Glomerular endothelial cell (primary cell): ENCODE results near the gene XYLT1. TPM values are rescaled to one million over a fixed set of nuclear protein-coding genes. Genes with fewer than 3 reads are reported as not detected.
"Not testable (repeated sequence)": the region's sequence is repeated elsewhere in the genome, so short reads cannot be mapped to it uniquely, and the experiment has no call there.

Experiments used
- DNase-seq: peaks from one replicate; pipeline ENCODE4 v3.0.0-alpha.2; 2011; ENCODE audit warnings: low read depth, low spot score; ENCODE audit errors: extremely low read depth
- total RNA-seq: library from RNA; depleted of rRNA; stranded (reverse); fragments of >200 nt; gene quantifications from 2 replicates; pipeline ENCODE4 v1.2.3, GENCODE V29; 2015

The XYLT1 gene
- total RNA-seq, result 5.6 and 6.0 TPM in 2 replicates

GRCh38 chr16:17470908-17471718, at the start of gene XYLT1:
TSS of gene XYLT1 (minus strand) at chr16:17470960. CDS start at chr16:17470796, 164 bp downstream.
- DNase-seq, result no peak

DNA sequence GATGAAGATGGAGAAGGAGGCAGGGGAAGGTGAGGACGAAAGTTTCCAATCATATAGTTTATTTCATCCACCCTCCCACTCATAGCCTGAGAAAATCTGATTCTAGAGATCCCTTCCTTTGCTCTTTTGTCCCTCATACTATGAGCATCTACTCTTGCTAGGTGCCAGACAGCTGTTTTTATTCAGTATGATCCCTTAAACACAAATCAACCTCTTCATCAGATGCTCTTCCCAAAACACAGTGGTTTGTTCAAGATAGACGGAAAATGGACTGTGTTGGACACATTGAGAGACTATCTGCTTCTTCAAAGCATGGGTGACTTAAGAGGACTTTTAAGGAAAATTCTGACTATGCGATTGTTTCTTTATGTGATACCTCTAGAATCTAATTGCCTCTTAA, 49.4 kb upstream of the XYLT1 start:
- DNase-seq, result no peak

GRCh38 chr16:17519101-17519955, 48.6 kb upstream of the XYLT1 start:
- DNase-seq, result no peak

DNA sequence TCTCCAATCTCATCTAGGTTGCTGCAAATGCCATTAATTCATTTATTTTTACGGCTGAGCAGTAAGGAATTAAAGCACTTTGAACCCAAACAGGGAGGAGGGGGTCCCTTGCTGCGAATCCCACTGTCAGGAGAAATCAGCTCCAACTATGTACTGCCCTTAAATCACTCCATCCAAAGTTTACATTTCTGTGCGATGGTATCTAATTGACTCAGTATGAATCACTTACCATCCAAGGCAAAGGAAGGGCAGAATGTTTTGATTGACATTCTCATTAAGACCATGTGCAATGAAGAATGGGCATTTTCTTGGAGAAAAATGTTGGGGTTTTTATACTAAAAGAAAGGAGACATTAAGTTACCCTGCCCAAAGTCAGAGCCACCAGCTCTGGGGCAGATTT, 47.7 kb upstream of the XYLT1 start:
- DNase-seq, result no peak

GRCh38 chr16:17515421-17516210, 44.9 kb upstream of the XYLT1 start:
- no peak for DNase-seq

DNA sequence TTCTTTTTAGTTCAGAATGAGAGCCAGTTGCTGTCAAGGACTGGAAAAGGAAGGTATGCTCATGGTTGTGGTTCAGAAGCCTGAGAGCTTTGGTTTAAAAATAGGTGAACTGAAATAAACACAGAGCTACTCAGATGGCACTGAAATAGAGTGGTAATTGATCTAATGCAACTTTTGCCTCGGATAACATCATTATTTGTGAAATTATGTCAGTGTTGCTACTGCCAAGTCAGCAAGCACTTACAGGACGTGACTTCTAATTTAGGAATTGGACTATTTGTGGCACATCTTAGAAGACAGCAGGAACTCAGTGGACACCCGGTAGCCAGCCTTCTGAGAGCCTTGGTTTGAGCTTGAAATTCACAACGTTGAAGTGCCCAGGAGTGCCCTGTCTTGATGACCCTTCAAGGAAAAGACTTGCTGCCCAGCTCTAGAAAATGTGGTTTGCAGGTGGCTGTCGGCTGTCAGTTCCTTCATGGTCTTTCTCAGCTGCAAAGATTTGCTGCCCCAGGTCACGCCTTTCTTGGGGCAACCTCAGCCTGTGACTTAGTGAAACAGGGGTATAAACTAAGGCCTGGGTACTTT, 42.0 kb upstream of the XYLT1 start:
- DNase-seq, result no peak

DNA sequence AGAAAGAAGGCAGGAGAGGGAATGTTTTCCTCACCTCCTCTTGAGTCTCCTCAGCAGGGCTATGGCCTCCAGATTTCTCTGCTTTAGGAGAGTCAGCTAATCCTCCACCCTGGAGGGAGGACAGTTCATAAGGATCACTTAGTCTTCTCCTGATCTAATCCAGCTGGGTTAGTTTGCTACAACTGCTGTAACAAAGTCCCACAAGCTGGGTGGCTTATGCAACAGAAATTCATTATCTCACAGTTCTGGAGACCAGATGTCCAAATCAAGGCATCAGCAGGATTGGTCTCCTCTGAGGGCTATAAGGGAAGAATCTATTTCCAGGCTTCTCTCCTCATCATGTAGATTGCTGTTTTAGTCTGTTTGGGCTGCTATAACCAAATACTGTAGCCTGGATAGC, 40.6 kb upstream of the XYLT1 start:
- DNase-seq, result no peak

GRCh38 chr16:17510567-17510966, 39.8 kb upstream of the XYLT1 start:
- no peak for DNase-seq

- no peak for DNase-seq
These were observed 38.4 kb upstream of the XYLT1 start for GRCh38 chr16:17509194-17509593.

- DNase-seq, result no peak
These were observed 37.5 kb upstream of the XYLT1 start for GRCh38 chr16:17508303-17508702.

GRCh38 chr16:17507516-17507915, 36.8 kb upstream of the XYLT1 start:
- DNase-seq, result not testable (repeated sequence)

DNA sequence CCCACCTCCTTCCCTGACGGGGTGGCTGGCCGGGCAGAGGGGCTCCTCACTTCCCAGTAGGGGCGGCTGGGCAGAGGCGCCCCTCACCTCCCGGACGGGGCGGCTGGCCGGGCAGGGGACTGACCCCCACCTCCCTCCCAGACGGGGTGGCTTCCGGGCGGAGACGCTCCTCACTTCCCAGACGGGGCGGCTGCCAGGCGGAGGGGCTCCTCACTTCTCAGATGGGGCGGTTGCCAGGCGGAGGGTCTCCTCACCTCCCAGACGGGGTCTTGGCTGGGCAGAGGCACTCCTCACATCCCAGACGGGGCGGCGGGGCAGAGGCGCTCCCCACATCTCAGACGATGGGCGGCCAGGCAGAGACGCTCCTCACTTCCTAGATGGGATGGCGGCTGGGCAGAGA, 35.1 kb upstream of the XYLT1 start:
- not testable (repeated sequence) for DNase-seq

GRCh38 chr16:17504050-17504449, 33.3 kb upstream of the XYLT1 start:
- no peak for DNase-seq

- DNase-seq, result no peak
These were observed 32.6 kb upstream of the XYLT1 start for GRCh38 chr16:17503331-17503730.

DNA sequence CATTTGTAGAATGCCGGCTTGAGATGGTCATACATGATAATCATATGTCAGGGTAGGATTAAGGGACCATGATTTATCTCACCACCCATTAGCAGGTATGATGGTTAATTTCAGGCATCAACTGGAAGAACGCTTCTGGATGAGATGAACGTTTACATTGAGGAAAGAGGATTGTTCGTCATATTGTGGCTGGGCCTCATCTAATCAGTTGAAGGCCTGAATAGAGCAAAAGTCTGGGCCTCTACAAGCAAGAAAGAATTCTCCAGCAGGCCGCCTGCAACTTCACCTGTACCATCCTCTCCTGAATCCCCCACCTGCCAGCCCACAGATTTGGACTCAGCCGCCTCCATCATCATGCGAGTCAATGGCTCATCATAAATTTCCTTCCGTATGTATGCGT, 30.6 kb upstream of the XYLT1 start:
- no peak for DNase-seq

DNA sequence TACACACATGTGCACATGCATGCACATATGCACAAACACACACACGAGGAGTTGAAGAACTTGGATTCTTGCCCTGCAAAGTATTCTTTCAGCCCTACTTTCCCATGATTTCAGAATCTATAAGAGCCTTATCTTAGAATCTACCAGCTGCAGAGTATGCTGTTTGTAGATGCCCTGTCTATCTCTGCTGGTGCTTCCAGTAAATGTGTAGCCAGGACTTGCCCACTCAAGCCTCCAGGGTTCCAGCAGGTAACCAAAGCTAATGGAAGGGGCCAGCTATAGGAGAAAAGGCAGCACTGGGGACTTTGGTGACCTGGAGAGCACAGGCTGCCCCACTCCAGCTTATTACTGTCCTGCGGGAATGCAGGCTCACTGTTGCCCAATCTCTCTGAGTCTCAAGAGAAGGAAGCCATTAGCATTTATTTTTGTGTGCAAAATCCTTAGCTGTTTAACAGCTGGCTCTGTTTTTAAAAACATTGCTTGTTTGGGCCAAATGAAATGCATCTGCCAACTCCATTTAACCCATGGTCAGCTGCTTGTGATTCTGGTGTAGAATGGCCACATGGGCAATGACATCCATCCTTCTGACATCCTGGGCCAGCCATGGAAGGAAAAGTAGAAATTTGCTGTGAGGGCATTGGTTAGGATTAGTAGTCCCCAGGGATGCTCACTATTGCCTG, 28.6 kb upstream of the XYLT1 start:
- DNase-seq, result no peak

DNA sequence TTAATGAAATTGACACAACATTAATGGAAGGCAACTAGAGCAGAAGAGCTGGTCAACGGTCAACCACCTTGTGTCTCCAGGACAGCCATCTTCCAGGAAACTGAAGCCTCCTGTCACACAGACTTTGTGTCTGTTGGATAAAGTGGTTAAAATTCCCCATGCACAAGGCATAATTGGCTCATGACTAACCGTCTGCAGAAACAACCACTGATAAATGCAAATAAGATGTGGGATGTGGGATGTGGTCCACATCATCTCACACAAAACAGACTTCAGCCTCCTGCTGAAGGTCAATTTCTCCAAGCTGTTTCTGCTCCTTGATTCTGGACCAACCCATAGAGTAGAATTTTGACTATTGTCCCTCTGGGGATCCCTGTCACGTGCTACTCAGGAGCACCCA, 26.9 kb upstream of the XYLT1 start:
- no peak for DNase-seq

- DNase-seq, result no peak
These were observed 26.1 kb upstream of the XYLT1 start for GRCh38 chr16:17496891-17497290.

DNA sequence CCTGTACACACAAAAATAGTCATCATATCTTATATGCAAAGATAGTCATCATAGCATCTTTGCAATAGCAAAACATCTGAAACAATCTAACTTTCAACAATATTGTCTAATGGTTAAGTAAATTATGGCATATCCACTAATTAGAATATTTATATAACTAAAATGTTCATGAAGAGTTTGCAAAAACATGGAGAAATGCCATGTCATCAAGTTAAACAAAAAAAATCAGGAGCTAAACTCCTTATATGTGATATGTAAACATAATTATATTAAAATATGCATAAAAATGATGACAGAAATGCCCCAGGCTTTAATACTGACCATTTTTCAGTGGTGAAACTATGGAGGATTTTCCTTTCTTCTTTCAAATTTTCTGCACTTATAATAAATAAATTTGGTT, 22.3 kb upstream of the XYLT1 start:
- no peak for DNase-seq

DNA sequence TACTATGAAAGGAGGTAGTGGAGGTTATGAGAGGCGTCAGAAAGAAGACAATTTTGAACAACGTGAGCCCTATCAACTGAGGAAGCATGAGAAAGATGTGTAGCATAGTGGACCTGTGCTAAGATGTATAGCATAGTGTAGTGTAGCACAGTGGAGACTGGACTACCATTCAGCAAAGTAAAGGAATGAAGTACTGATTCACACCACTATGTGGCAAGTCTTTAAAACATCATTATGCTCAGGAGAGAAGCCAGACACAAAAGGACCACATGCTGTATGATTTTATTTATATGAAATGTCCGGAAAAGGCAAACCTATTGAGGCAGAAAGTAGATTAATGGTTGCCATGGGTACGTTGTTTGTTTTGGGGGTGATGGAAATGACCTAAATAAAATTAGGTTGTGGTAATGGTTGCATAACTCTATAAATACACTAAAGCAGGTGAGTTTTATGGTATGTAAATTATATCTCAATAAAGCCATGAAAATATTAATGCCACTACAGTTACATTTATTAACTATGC, 20.4 kb upstream of the XYLT1 start:
- DNase-seq, result no peak
